DMS114 treated with DMSO at 0.1 percent for 48 hours (cell line): ENCODE data around the gene SCD5.

Experiments
- DNase-seq: peaks from one replicate; lab custom pipeline; 2025; ENCODE audit not compliant: unreplicated experiment; lab: John Stamatoyannopoulos, UW

The SCD5 gene

DNA sequence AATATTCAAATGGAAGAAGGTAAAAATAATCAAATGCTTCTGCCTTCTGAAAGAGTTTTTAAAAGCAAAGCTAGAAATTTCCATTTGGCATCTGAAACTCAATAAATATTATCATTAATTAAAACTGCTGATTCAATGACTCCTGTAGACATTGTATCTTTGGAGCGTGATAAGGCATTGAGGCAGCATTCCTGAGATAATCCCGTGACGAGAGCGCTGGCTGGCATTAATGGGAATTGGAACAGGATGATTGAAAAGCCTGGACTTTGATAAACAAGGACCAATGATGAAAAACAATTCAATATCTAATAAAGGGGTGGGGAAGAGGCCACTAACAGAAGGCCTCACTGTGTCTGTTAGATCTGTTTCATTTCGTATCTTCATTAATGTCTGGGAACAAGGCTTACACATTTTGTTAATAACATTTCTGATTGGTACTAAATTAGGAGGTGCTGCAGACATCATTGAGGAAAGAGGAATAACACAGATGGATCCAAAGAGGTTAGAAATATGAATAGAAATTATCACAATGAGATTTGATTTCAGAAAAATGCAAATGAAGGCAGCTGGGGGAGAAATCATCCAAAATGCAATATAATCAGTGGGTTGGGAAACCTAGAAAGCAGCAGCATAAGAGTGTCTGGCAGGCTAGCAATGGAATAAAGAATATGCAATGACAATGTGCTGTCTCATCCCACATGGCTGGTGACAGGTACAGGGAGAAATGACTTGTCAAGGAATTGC lies 102.3 kb downstream of the SCD5 start:
- no peak for DNase-seq

DNA sequence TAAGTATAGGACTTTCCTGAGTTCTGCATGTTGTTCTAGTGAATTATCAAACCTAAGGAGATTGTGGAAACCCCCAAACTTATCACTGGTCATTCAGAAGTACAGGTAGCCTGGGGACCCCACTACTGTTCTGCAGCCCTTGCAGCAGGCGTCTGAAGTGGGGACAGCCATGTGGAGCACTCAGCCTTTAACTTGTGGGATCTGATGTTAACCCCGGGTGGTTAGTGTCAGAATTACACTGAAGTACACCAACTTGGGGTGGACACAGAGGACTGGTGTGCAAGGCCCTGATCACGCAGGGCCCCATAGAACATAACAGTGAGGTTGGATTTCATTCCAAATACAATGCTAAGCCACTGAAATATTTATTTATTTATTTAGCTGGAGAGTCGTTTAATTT lies 103.7 kb downstream of the SCD5 start:
- no peak for DNase-seq

DNA sequence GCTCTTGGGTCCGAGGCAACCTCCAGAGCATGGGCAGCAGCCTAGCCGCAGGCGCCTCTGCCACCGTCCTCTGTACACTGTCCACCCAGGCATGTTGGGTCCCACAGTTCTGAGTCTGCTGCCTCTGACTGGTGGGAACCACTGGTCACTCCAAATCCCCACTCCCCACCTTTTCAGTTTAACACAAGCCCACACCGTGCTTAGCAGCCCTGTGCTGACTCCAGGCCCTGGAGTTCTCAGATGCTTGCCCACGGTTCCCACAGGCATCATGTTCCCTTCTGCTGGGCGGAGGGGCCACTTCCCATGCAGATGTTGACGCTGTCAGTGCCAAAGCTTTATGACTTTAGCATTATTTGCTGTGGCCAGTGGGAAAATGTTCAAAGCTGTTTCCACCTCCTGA lies 104.5 kb downstream of the SCD5 start:
- no peak for DNase-seq

DNA sequence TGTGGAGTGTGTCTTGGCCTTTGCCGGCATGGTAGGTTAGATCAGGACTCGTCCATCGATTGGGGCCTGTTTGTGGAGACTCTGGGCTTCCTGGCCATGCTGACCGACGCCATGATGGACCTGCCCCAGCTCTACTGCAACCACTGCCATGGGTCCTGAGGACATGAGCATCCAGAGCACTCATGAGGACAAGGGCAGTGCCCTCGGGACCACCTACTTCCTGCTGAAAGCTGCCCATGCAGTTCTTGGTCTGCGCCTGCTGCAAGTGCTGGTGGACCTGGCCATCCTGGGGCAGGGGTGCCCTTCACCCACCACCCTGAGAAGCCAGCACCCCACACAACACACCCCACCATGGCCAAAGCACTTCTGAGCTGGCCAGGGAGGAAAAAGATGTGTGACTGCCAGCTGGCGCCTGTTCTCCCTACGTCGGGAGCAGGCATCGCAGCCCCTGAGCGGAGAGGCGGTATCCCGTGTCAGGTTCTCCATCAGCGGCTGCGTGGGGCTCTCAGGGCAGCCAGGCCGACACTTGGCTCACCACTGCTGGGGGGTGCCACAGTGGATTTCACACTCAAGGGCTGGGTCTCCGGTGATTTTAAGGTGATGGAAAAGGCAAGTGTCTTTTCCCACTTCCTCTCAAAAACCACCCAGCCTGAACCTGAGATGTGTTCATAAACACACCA lies 106.4 kb downstream of the SCD5 start:
- no peak for DNase-seq

DNA sequence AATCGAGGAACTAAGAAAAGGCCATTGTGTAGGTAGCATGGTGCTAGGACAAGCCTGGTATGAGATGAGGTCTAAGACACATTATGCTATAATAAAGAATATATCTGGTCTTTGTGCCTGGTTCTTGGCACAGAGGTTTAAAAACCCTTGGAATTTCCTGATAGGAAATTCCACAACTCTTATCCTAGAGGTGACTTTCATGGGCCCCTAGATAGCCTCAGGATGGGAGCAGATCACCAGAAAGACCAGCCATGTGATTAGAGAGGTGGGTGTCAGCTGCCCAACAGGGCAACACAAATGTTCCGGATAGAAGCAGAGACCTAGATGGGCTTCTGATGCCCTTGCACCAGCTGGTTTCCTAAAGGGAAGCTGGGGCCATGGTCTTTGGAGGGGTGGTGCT lies 107.2 kb downstream of the SCD5 start:
- DNase-seq, result no peak

DNA sequence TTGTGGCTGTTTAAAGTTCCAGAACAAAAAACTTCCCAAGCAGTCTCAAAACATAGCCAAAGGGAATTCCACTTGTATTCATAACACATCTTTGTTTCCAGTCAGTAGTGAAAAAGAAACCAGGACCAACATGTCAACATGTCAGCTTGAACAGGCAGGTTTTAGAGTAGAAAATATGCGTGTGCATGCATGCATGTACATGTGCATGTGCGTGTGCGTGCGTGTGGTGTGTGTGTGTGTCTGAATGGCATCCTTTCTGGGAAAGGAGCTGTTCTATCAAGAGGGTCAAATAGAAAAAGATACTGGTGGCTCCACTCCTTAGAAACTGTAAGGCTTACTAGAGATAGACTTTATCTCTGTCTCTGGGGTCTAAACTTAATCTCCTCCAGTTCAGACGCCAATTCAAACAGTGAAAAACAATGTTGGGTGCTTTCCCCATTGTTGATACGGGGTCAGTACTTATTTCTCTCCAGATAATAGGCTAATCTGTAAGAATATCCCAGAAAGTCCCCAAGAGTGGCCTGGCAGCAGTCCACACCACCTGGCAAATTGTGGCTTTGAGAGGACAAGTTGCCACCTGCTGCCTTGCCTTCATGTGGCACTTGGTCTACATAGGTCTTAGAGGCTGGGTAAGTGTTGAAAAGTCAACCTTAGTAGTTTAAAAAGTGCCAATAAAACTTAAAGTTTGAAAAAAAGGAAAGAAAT lies 110.4 kb downstream of the SCD5 start:
- DNase-seq, result no peak

DNA sequence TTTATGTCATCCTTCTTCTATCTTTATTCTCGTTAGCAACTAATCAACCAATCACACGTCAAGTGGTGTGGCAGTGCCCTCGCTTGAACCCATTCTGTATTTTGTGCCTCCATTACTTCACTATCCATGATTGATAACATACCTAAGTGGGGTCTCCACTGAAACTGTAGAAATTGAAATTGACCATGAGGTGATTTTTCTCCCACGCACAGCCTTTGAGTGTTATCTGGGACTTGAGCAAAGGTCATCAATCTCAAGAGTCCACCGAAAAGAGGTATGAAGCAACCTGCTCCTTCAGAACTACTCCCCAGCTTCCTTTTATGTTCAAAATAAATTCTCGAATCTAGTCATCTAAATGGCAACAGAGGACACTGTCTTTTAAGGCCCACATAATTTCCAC lies 111.1 kb downstream of the SCD5 start:
- DNase-seq, result no peak

DNA sequence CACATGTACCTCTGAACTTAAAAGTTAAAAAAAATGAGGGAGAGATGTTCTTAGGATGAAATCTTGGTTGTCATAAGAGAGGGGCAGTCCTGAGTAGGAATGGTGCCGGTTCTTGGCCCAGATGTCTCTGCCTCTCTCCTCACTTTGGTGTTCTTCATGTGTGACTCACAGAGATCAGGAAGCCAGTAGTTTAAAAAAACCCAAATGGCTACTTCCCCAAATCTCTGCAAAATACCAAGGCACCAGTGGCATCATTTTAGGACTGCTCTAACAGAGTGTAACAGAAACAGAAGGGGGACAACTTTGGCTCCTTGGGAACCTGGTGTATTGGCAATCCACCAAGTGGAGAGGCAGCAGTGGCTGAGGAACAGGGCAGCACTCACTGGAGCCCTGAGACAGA lies 116.8 kb downstream of the SCD5 start:
- no peak for DNase-seq

DNA sequence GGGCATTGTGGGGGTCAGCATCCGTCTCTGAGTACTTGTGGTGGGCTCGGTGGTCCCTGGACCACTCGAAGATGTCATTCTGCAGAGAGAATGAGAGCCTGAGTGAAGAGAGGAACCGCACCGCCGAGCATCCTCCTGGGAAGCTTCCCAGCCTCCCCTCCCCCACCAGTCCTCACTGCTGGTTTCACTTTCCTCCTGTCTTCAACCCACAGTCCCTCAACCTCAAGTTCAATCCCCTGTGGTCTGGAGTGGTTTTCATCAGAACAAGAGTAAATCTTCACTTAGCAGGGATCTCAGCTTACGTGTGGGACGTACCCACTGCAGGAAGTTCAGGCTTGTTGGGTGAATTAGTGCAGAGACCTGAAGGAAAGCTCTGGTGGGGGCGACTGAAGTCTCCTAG lies 117.8 kb downstream of the SCD5 start:
- DNase-seq, result no peak

DNA sequence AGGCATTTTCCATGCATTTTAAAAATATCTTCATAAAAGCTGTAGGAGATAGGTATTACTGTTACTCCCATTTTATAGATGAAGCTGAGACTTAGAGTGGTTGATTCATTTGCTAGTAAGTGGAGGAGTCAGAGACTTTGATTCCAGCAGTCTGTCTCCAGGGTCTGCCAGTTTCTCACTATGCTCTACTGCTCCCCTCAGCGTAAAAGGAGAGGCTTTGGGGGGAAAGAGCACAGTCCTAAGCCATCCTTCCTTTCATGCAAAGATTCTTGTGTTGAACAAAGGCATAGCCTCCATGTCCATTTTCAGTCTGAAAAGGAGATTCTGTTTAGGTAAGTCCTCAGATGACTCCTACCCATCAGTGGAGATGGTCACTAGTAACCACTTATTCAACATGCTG lies 119.1 kb downstream of the SCD5 start:
- DNase-seq, result no peak

DNA sequence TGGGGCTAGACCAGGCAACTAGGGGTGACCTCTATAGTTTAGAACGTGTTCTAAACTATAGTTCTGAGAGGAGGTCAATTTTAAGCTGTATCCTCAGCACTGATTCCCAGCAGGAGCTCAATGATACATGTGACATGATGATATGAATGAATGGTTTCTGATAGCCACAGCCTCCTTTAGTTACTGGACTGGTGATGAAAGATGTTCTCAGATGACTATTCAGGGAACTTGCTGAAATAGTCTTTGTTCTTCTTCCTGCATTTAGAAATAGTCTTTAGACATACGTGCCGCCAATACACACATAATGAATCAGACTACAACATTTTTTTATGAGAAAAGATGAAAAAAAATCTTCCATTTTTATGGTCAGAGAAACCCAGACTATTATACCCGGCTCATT lies 120.5 kb downstream of the SCD5 start:
- DNase-seq, result no peak

DNA sequence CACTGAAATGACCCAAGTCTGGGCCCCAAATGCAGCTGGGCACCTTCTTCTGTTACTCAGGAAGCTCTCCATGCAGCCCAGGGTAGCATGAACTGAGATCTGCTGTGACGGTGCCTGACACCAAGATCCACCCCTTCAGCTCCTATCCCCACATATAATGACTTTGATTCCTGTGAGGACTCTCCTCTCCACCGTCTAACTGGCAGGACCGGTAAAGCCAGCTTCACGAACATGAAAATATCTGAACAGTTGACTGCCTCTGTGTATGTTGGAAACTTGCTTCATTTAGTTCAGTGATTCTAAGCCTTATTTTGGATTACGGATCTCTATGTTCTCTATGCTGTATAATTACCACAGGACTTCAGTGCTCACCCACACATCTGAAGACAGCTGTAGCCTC lies 121.3 kb downstream of the SCD5 start:
- DNase-seq, result no peak

DNA sequence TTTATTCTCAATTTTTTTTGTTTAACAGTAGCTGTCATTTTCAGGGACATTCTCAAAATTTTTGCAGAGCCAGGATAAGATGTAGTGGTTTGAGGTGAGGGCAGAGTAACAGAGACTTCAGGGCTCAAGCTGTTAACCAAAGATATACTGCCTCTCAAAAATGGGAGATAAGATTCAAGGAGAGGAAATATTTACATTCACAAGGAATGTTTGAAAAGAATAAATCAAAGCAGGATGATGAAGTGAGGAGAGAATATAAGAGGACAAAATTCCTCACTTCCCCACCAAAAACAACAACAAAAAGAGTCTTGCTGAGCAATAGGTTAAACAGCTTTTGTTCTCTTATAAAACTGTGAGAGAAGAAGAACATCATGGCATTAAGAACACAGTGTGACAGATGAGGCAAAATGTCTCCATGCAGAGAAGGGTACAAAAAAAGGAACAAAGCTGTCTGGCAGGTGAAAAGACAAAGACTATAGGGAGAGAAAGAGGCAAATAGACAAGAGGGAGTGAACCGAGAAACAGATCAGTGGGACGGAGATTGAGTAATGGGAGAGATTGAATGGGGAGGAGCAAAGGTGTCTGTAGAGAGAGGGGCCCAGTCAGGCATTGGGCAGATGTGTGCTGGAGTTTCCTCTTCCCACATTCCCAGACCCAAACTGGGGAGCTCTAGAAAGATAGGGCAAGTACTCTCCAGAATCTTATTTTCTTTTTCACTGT lies 130.7 kb downstream of the SCD5 start:
- DNase-seq, result no peak

DNA sequence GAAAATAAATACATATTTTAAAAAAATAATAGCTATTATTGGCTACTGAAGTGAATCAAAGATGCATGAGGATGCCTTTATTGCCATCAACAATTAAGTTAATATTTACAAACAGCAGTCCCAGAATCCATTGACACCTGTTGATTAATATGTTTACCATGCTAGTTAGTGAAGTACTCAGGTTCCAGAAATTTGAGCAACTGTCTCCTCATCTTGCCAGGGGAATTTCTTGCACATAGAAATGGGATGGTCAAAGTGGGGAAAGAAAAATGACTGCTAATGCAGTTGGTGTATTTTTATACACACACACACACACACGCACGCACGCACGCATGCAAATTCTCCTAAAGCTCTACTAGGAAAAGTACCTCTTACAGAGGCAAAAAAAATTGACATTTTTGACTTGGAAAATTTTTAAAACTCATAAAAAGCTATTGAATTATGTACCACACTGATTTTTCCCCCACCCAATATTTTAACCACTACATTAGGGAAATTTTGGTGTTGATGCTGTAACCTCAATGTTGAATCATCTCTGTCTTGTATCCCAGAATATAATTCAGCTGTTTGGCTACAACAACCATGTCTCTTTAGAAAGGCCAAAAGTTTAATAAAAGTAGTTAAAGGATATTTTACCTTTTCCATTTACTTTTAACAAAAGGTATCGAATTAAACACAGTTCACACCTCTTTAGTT lies 131.5 kb downstream of the SCD5 start:
- DNase-seq, result no peak

DNA sequence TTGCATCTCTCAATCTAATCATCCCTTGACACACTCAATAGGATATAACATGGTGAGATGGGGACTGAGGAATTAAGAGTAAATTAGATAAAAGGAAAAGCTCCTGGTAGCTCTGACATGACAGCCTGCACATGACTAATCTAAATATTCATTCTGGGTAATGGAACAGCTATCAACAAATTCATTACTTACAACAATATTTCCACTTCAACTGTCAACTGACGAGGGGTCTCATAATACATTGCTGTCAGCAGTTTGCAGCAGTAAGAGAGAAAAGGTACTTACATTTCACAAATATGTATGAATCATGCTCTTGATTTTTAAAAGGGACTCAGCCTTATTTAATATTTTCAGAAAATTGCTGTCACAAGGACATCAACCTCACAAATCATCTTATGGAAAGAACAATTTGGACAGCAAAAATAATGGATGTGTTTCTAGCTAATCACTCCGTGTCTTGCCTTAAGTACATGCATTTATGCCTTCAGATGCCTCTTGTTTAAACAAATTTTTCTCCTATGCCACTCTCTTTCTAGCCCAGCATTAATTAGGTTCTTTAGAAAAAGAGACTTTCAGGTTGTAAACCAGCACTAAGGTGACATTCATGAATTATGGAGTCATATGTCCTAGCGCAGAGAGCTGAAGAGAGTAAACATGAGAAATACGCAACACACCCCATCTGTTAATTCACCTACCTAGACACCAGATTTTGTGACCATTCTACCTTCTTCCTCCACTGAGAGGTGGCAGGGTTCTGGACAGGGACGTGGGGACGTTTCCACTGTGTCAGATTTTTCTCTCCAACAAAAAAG lies 137.2 kb downstream of the SCD5 start:
- DNase-seq, result no peak

DNA sequence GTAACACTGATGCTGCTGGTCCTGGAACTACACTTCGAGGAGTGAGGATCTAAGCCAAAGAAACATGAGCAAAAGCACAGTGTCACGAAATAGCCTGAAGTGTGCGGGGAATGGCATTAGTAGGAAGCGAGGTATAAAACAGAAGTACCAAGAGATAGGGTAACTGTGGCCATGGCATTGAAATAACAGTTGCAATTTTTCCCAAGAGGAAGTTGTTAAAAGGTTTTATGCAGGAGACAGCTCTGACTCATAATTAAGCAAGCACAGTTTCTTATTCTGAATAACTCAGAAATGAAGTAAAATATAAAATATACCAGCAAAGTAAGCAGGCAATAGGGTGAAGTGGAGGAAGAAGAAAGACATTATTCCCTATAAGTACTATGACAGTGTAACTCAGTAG lies 146.5 kb downstream of the SCD5 start:
- no peak for DNase-seq

DNA sequence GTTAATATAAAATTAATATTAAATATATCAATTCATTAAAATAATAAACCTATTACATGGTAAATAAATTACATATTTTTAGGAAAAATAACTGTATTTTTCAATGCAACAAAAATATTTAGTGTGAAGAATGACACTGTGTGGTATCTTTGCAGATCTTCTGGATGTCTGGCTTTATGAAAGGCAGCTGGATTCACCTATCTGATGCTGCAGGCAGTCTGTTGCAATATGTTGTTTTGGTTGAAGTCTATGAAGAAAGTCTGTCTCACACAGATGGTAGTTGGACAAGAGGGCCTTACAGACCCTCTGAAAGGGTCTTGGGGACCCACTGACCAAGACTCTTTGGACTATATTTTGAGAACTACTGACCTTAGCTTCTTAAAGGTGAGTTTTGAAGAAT lies 147.7 kb downstream of the SCD5 start:
- DNase-seq, result no peak

DNA sequence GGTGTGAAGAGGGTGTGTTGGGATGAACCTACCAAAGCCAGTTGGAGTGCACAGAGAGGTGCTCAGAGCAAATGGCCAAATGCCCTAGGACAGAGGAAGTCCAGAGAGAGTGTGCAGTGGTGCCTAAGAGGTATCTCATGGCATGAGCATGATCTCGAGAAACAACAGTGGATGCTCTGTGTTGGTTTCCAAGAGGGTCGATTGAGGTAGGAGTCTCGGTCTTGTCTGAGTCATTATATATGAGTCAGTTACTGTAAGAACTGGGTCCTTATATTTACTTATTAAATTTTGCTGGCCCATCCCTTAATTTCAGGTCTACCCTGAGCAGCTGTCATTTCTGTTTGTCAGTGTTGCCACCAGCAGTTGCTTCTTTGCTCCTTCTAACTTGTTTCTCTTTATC lies 150.2 kb downstream of the SCD5 start:
- no peak for DNase-seq

DNA sequence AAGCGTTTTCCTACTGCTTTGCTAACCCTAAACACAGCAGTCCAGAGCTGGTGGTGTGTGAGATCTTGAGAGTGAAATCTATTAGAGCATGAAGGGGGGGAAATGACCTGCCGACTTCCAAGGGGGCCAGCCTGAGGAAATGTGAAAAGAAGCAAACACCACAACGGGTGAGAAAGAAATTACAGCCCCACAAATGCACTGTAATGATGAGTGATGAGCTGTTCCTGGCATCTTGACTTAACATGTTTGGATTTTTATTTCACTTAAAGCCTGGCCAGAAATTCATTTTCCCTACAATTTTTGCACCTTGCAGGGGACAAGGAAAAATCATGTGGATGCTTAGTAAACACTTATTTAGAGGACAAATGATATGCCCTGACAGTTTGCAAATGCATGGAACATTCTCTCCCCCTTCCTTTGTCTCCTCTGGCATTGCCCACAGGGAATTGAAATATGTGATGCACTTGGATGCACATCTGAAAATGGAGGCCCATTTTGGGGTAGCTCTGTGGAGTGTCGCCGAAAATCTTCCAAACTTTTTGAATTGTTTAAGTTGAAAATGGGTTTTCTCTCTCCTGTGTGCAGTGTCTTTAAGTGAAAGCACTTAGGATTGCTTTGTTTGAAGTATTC lies 152.5 kb downstream of the SCD5 start:
- no peak for DNase-seq

DNA sequence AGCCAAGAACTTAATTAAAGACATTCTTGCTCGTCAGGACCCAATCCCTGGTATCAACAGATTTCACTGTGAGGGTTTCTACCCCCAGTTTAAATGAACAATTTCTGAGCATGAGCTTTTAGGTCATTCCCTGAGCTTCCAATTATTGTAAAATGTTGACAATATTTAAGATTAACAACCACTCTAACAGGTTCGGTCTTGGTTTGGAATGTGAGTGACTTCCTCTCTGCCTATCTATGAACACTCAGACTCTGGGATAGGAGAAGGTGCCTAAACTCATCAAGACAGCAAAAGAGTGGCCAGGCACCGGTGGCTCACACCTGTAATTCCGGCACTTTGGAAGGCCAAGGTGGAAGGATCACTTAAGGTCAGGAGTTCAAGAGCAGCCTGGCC lies 153.9 kb downstream of the SCD5 start:
- no peak for DNase-seq
